ENCODE results near the gene POLQ.

Gene POLQ

GRCh38 chr3:121552797-121553196, 7.0 kb upstream of the POLQ start:
- Histone ChIP-seq H3K9ac (ENCODE audit: low read length) (no peak overlapping the region), H3K27me3 (ENCODE audit: control insufficient read depth in 1 of 2, insufficient read depth in 2 of 2, low read length in 2 of 2) (no peaks in the 10 kb centered on the region), H3K36me3 (ENCODE audit: insufficient read depth, low read length) (no peaks in the 10 kb centered on the region), H3K9me3 (ENCODE audit: low read length) (no peaks in the 10 kb centered on the region), H3K4me3 (ENCODE audit: low read depth in 1 of 2, low read length in 2 of 2) (no peak overlapping the region), H3K27ac (ENCODE audit: low read depth, low read length) (no peak overlapping the region), H3K4me1 (ENCODE audit: insufficient read depth, low read length) (no peaks in the 10 kb centered on the region)

DNA sequence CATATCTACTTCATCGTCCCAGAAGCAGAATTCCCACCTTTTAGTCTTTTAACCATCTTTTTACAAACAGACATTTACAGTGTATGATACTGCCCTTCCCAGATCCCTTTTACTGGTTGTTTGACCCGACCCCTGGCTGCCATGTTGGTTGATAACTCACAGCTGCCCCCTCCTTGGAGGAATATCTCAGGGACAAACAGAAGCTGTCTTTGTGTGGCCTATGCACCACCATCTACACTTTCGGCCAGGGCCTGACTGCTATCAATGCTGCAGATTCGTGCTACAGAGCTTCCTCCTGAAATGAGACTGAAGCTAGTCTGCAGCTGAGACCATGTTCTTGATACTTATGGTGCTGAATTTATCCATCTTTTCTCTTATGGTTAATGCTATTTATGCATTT, 6.6 kb upstream of the POLQ start:
- no peak overlapping the region for H3K9ac ChIP-seq (ENCODE audit: low read length)
- H3K27me3 ChIP-seq (ENCODE audit: control insufficient read depth in 1 of 2, insufficient read depth in 2 of 2, low read length in 2 of 2): no peaks in the 10 kb centered on the region
- no peaks in the 10 kb centered on the region for H3K4me1 ChIP-seq (ENCODE audit: insufficient read depth, low read length)
- no peak overlapping the region for H3K27ac ChIP-seq (ENCODE audit: low read depth, low read length)
- no peak overlapping the region for H3K4me3 ChIP-seq (ENCODE audit: low read depth in 1 of 2, low read length in 2 of 2)
- H3K36me3 ChIP-seq (ENCODE audit: insufficient read depth, low read length): no peaks in the 10 kb centered on the region
- H3K9me3 ChIP-seq (ENCODE audit: low read length): no peaks in the 10 kb centered on the region

DNA sequence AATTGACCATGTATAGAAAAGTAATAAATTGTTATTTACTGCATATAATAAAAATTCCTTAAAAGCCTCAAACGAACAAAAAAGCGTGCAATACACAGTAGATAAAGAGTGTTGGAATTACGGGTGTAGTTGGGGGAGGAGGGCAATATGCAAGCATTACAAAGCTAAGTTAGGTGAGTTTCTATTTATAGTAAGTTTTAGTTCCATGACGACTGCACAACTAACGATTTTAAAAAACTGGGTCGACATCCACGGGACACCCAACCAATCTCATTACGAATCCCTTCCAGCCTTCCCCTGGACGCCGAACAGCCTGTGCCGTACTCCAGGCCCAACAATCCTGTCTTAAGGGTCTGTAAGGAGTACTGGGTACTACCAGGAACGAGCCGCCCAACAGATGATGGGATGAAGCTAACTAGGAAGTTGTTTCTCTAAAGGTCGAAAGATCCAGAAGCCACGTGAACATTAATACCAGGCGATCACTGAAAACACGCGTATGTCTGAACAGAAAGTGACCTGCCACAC, 677 bp downstream of the POLQ start:
- no peaks in the 10 kb centered on the region for H3K9me3 ChIP-seq (ENCODE audit: low read length)
- H3K4me3 ChIP-seq (ENCODE audit: low read depth in 1 of 2, low read length in 2 of 2): peak overlapping the region; percentile 49 to 88
- no peaks in the 10 kb centered on the region for H3K36me3 ChIP-seq (ENCODE audit: insufficient read depth, low read length)
- no peaks in the 10 kb centered on the region for H3K27me3 ChIP-seq (ENCODE audit: control insufficient read depth in 1 of 2, insufficient read depth in 2 of 2, low read length in 2 of 2)
- H3K27ac ChIP-seq (ENCODE audit: low read depth, low read length): no peak overlapping the region
- no peak overlapping the region for H3K9ac ChIP-seq (ENCODE audit: low read length)
- H3K4me1 ChIP-seq (ENCODE audit: insufficient read depth, low read length): peaks cover 6% of the 10 kb centered on the region

DNA sequence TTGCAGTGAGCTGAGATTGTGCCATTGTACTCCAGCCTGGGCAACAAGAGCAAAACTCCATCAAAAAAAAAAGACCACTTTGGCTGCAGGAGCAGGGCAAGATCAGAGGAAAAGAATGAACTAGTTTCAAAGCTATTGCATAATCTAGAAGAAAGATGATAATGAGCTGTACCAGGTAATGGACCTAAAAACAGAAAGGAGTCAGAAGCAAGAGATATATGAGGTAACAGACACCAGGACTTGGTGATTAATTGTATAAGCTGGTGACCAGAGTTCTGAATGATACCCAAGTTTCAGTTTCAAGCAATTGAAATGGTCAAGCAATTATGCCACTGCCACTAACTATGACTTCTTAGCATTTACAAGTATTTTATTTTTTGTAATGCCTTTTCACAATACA, 2.9 kb downstream of the POLQ start:
- no peaks in the 10 kb centered on the region for H3K9me3 ChIP-seq (ENCODE audit: low read length)
- H3K27ac ChIP-seq (ENCODE audit: low read depth, low read length): no peak overlapping the region
- peaks cover 6% of the 10 kb centered on the region for H3K4me1 ChIP-seq (ENCODE audit: insufficient read depth, low read length)
- H3K36me3 ChIP-seq (ENCODE audit: insufficient read depth, low read length): no peaks in the 10 kb centered on the region
- no peak overlapping the region for H3K9ac ChIP-seq (ENCODE audit: low read length)
- no peak overlapping the region for H3K4me3 ChIP-seq (ENCODE audit: low read depth in 1 of 2, low read length in 2 of 2)
- H3K27me3 ChIP-seq (ENCODE audit: control insufficient read depth in 1 of 2, insufficient read depth in 2 of 2, low read length in 2 of 2): no peaks in the 10 kb centered on the region

GRCh38 chr3:121531269-121531668, 14.5 kb downstream of the POLQ start:
- Histone ChIP-seq H3K27ac (ENCODE audit: low read depth, low read length) (no peak overlapping the region), H3K9ac (ENCODE audit: low read length) (no peak overlapping the region), H3K27me3 (ENCODE audit: control insufficient read depth in 1 of 2, insufficient read depth in 2 of 2, low read length in 2 of 2) (no peaks in the 10 kb centered on the region), H3K9me3 (ENCODE audit: low read length) (no peaks in the 10 kb centered on the region), H3K4me3 (ENCODE audit: low read depth in 1 of 2, low read length in 2 of 2) (no peak overlapping the region), H3K4me1 (ENCODE audit: insufficient read depth, low read length) (no peaks in the 10 kb centered on the region), H3K36me3 (ENCODE audit: insufficient read depth, low read length) (no peaks in the 10 kb centered on the region)

- no peaks in the 10 kb centered on the region for H3K27me3 ChIP-seq (ENCODE audit: control insufficient read depth in 1 of 2, insufficient read depth in 2 of 2, low read length in 2 of 2)
- H3K4me1 ChIP-seq (ENCODE audit: insufficient read depth, low read length): no peaks in the 10 kb centered on the region
- no peak overlapping the region for H3K9ac ChIP-seq (ENCODE audit: low read length)
- H3K4me3 ChIP-seq (ENCODE audit: low read depth in 1 of 2, low read length in 2 of 2): no peak overlapping the region
- H3K27ac ChIP-seq (ENCODE audit: low read depth, low read length): no peak overlapping the region
- no peaks in the 10 kb centered on the region for H3K9me3 ChIP-seq (ENCODE audit: low read length)
- H3K36me3 ChIP-seq (ENCODE audit: insufficient read depth, low read length): no peaks in the 10 kb centered on the region
Measured at GRCh38 chr3:121529308-121529707, 16.5 kb downstream of the POLQ start.

GRCh38 chr3:121520510-121520909, 25.3 kb downstream of the POLQ start:
- Histone ChIP-seq H3K27me3 (ENCODE audit: control insufficient read depth in 1 of 2, insufficient read depth in 2 of 2, low read length in 2 of 2) (no peaks in the 10 kb centered on the region), H3K4me3 (ENCODE audit: low read depth in 1 of 2, low read length in 2 of 2) (no peak overlapping the region), H3K4me1 (ENCODE audit: insufficient read depth, low read length) (no peaks in the 10 kb centered on the region), H3K36me3 (ENCODE audit: insufficient read depth, low read length) (no peaks in the 10 kb centered on the region), H3K27ac (ENCODE audit: low read depth, low read length) (no peak overlapping the region), H3K9ac (ENCODE audit: low read length) (no peak overlapping the region), H3K9me3 (ENCODE audit: low read length) (no peaks in the 10 kb centered on the region)

GRCh38 chr3:121517953-121518655, 27.7 kb downstream of the POLQ start:
- no peak overlapping the region for H3K9ac ChIP-seq (ENCODE audit: low read length)
- H3K27me3 ChIP-seq (ENCODE audit: control insufficient read depth in 1 of 2, insufficient read depth in 2 of 2, low read length in 2 of 2): no peaks in the 10 kb centered on the region
- no peaks in the 10 kb centered on the region for H3K4me1 ChIP-seq (ENCODE audit: insufficient read depth, low read length)
- H3K27ac ChIP-seq (ENCODE audit: low read depth, low read length): no peak overlapping the region
- no peaks in the 10 kb centered on the region for H3K9me3 ChIP-seq (ENCODE audit: low read length)
- no peaks in the 10 kb centered on the region for H3K36me3 ChIP-seq (ENCODE audit: insufficient read depth, low read length)
- H3K4me3 ChIP-seq (ENCODE audit: low read depth in 1 of 2, low read length in 2 of 2): no peak overlapping the region

DNA sequence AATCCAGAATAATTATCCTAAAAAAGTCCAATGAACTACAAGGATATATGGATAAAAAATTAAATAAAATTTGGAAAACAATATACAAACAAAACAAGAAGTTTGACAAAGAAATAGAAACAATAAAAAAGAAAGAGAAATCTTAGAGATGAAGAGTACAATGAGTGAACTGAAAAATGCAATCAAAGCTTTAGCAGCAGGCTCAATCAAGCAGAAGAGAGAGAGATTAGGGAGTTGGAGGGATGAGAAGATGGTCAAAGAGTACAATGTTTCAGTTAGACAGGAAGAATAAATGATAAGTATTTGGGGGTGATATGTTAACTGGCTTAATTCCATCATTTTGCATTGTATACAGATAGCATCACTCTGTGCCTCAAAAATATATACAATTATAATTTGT, 29.9 kb downstream of the POLQ start:
- H3K27me3 ChIP-seq (ENCODE audit: control insufficient read depth in 1 of 2, insufficient read depth in 2 of 2, low read length in 2 of 2): no peaks in the 10 kb centered on the region
- H3K4me1 ChIP-seq (ENCODE audit: insufficient read depth, low read length): no peaks in the 10 kb centered on the region
- no peak overlapping the region for H3K27ac ChIP-seq (ENCODE audit: low read depth, low read length)
- H3K9ac ChIP-seq (ENCODE audit: low read length): no peak overlapping the region
- no peak overlapping the region for H3K4me3 ChIP-seq (ENCODE audit: low read depth in 1 of 2, low read length in 2 of 2)
- H3K9me3 ChIP-seq (ENCODE audit: low read length): no peaks in the 10 kb centered on the region
- H3K36me3 ChIP-seq (ENCODE audit: insufficient read depth, low read length): no peaks in the 10 kb centered on the region

DNA sequence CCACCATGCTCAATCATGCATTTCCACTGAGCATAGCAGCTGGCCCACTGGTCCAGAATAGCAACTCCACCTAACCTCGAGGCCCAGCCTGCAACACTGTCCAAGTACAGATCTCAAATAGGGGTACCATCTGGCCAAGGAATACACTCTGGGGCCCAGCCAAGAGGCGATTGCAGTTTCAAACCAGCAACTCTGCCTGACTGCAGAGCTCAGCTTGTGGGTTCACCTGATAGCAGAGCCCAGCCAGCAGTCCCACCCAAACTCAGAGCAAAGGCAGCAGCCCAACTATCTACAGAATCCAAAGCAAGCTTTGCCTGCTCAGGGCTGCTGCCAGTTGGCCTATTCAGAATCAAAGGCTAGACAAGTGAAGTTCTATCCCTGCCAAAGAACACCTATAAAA, 30.5 kb downstream of the POLQ start:
- Histone ChIP-seq H3K4me3 (ENCODE audit: low read depth in 1 of 2, low read length in 2 of 2) (no peak overlapping the region), H3K9ac (ENCODE audit: low read length) (no peak overlapping the region), H3K36me3 (ENCODE audit: insufficient read depth, low read length) (no peaks in the 10 kb centered on the region), H3K27ac (ENCODE audit: low read depth, low read length) (no peak overlapping the region), H3K9me3 (ENCODE audit: low read length) (no peaks in the 10 kb centered on the region), H3K4me1 (ENCODE audit: insufficient read depth, low read length) (no peaks in the 10 kb centered on the region), H3K27me3 (ENCODE audit: control insufficient read depth in 1 of 2, insufficient read depth in 2 of 2, low read length in 2 of 2) (no peaks in the 10 kb centered on the region)

GRCh38 chr3:121514496-121514895, 31.3 kb downstream of the POLQ start:
- H3K27me3 ChIP-seq (ENCODE audit: control insufficient read depth in 1 of 2, insufficient read depth in 2 of 2, low read length in 2 of 2): no peaks in the 10 kb centered on the region
- H3K36me3 ChIP-seq (ENCODE audit: insufficient read depth, low read length): no peaks in the 10 kb centered on the region
- no peak overlapping the region for H3K27ac ChIP-seq (ENCODE audit: low read depth, low read length)
- no peaks in the 10 kb centered on the region for H3K4me1 ChIP-seq (ENCODE audit: insufficient read depth, low read length)
- H3K9ac ChIP-seq (ENCODE audit: low read length): no peak overlapping the region
- no peak overlapping the region for H3K4me3 ChIP-seq (ENCODE audit: low read depth in 1 of 2, low read length in 2 of 2)
- H3K9me3 ChIP-seq (ENCODE audit: low read length): no peaks in the 10 kb centered on the region

GRCh38 chr3:121508389-121508788, 37.4 kb downstream of the POLQ start:
- Histone ChIP-seq H3K27me3 (ENCODE audit: control insufficient read depth in 1 of 2, insufficient read depth in 2 of 2, low read length in 2 of 2) (no peaks in the 10 kb centered on the region), H3K9me3 (ENCODE audit: low read length) (no peaks in the 10 kb centered on the region), H3K27ac (ENCODE audit: low read depth, low read length) (no peak overlapping the region), H3K36me3 (ENCODE audit: insufficient read depth, low read length) (no peaks in the 10 kb centered on the region), H3K4me3 (ENCODE audit: low read depth in 1 of 2, low read length in 2 of 2) (no peak overlapping the region), H3K9ac (ENCODE audit: low read length) (no peak overlapping the region), H3K4me1 (ENCODE audit: insufficient read depth, low read length) (no peaks in the 10 kb centered on the region)

Data from muscle layer of colon (tissue), 2 donors.